Measurements from ENCODE around the gene TTF2.

Gene TTF2

GRCh38 chr1:117061986-117062415 lies 1.9 kb downstream of the TTF2 start:
- Histone ChIP-seq H3F3A (ENCODE audit: insufficient read depth) (peaks cover 15% of the 10 kb centered on the region), H3K79me2 (ENCODE audit: insufficient read depth, low read length) (peaks cover 75% of the 10 kb centered on the region), H3K27me3 (ENCODE audit: low read length) (no peaks in the 10 kb centered on the region), H2AFZ (ENCODE audit: low read depth, low read length, severe bottlenecking) (no peak overlapping the region), H3K9me3 (ENCODE audit: insufficient read depth, low read length) (no peaks in the 10 kb centered on the region), H3K27ac (ENCODE audit: low read depth, low read length) (no peak overlapping the region), H3K9ac (ENCODE audit: low read length) (peak overlapping the region; percentile 95), H3K36me3 (ENCODE audit: low read length) (peaks cover 38% of the 10 kb centered on the region), H4K20me1 (ENCODE audit: low read depth, low read length) (peaks cover 4% of the 10 kb centered on the region; the same call in 1 of the 2 replicates), H3K4me2 (ENCODE audit: low read depth, low read length, poor library complexity, severe bottlenecking) (peak overlapping the region; percentile 69), H3K9me2 (replicated peaks; ENCODE audit: insufficient read depth, low read length) (no peaks in the 10 kb centered on the region), H3K4me3 (ENCODE audit: insufficient read depth, low read length, poor library complexity, severe bottlenecking) (no peak overlapping the region)
- no peak for TF ChIP-seq EZH2phosphoT487 (conservative IDR thresholded peaks at IDR 0.05; ENCODE audit: low read length)

- Histone ChIP-seq H3K27me3 (ENCODE audit: low read length) (no peaks in the 10 kb centered on the region), H3K79me2 (ENCODE audit: insufficient read depth, low read length) (peaks cover 80% of the 10 kb centered on the region), H3K9me3 (ENCODE audit: insufficient read depth, low read length) (no peaks in the 10 kb centered on the region), H3K4me3 (ENCODE audit: insufficient read depth, low read length, poor library complexity, severe bottlenecking) (no peak overlapping the region), H3K4me2 (ENCODE audit: low read depth, low read length, poor library complexity, severe bottlenecking) (no peak overlapping the region), H2AFZ (ENCODE audit: low read depth, low read length, severe bottlenecking) (no peak overlapping the region), H3F3A (ENCODE audit: insufficient read depth) (no peaks in the 10 kb centered on the region), H3K27ac (ENCODE audit: low read depth, low read length) (no peak overlapping the region), H3K36me3 (ENCODE audit: low read length) (peaks cover 54% of the 10 kb centered on the region), H4K20me1 (ENCODE audit: low read depth, low read length) (peaks cover 4% of the 10 kb centered on the region; the same call in 1 of the 2 replicates), H3K9me2 (replicated peaks; ENCODE audit: insufficient read depth, low read length) (no peaks in the 10 kb centered on the region), H3K9ac (ENCODE audit: low read length) (no peak overlapping the region)
- TF ChIP-seq EZH2phosphoT487 (conservative IDR thresholded peaks at IDR 0.05; ENCODE audit: low read length) (no peak), CTCF (IDR thresholded peaks at IDR 0.05; ENCODE audit: insufficient read depth, low read length, poor library complexity, severe bottlenecking) (no peak)
Measured at GRCh38 chr1:117066367-117066766, 6.2 kb downstream of the TTF2 start.

- no peak overlapping the region for H3K4me2 ChIP-seq (ENCODE audit: low read depth, low read length, poor library complexity, severe bottlenecking)
- no peak overlapping the region for H3K27ac ChIP-seq (ENCODE audit: low read depth, low read length)
- no peaks in the 10 kb centered on the region for H3K27me3 ChIP-seq (ENCODE audit: low read length)
- no peaks in the 10 kb centered on the region for H3K9me3 ChIP-seq (ENCODE audit: insufficient read depth, low read length)
- H3K79me2 ChIP-seq (ENCODE audit: insufficient read depth, low read length), result peaks cover 79% of the 10 kb centered on the region
- H2AFZ ChIP-seq (ENCODE audit: low read depth, low read length, severe bottlenecking), result no peak overlapping the region
- H3K9me2 ChIP-seq (replicated peaks; ENCODE audit: insufficient read depth, low read length), result no peaks in the 10 kb centered on the region
- H3K36me3 ChIP-seq (ENCODE audit: low read length), result peaks cover 45% of the 10 kb centered on the region
- peaks cover 4% of the 10 kb centered on the region; the same call in 1 of the 2 replicates for H4K20me1 ChIP-seq (ENCODE audit: low read depth, low read length)
- no peaks in the 10 kb centered on the region for H3F3A ChIP-seq (ENCODE audit: insufficient read depth)
- no peak overlapping the region for H3K4me3 ChIP-seq (ENCODE audit: insufficient read depth, low read length, poor library complexity, severe bottlenecking)
- H3K9ac ChIP-seq (ENCODE audit: low read length), result no peak overlapping the region
- TF ChIP-seq CTCF (IDR thresholded peaks at IDR 0.05; ENCODE audit: insufficient read depth, low read length, poor library complexity, severe bottlenecking) (no peak), EZH2phosphoT487 (conservative IDR thresholded peaks at IDR 0.05; ENCODE audit: low read length) (no peak)
Measured at GRCh38 chr1:117067533-117068370, 7.6 kb downstream of the TTF2 start.

GRCh38 chr1:117068580-117068979 lies 8.5 kb downstream of the TTF2 start:
- Histone ChIP-seq H3K9me3 (ENCODE audit: insufficient read depth, low read length) (no peaks in the 10 kb centered on the region), H3K4me2 (ENCODE audit: low read depth, low read length, poor library complexity, severe bottlenecking) (no peak overlapping the region), H4K20me1 (ENCODE audit: low read depth, low read length) (peaks cover 4% of the 10 kb centered on the region; the same call in 1 of the 2 replicates), H3K27ac (ENCODE audit: low read depth, low read length) (no peak overlapping the region), H3K9ac (ENCODE audit: low read length) (no peak overlapping the region), H3K4me3 (ENCODE audit: insufficient read depth, low read length, poor library complexity, severe bottlenecking) (no peak overlapping the region), H3K27me3 (ENCODE audit: low read length) (no peaks in the 10 kb centered on the region), H3K79me2 (ENCODE audit: insufficient read depth, low read length) (peaks cover 79% of the 10 kb centered on the region), H2AFZ (ENCODE audit: low read depth, low read length, severe bottlenecking) (no peak overlapping the region), H3K36me3 (ENCODE audit: low read length) (peaks cover 45% of the 10 kb centered on the region), H3F3A (ENCODE audit: insufficient read depth) (no peaks in the 10 kb centered on the region), H3K9me2 (replicated peaks; ENCODE audit: insufficient read depth, low read length) (no peaks in the 10 kb centered on the region)
- TF ChIP-seq CTCF (IDR thresholded peaks at IDR 0.05; ENCODE audit: insufficient read depth, low read length, poor library complexity, severe bottlenecking) (no peak), EZH2phosphoT487 (conservative IDR thresholded peaks at IDR 0.05; ENCODE audit: low read length) (no peak)
